CD14-positive monocyte (primary cell): ENCODE results near the gene IRF8. TPM values are rescaled to one million over a fixed set of nuclear protein-coding genes. Genes with fewer than 3 reads are reported as not detected.
A peak's percentile ranks its signal among the peaks of the same experiment; 100 is the strongest.

Experiments
- DNase-seq, 3 donors: peaks; one replicate each; pipeline ENCODE4 v3.0.0-alpha.2; 2011 to 2022
- H2AFZ ChIP-seq: 2 replicates; pipeline ENCODE4 v1.6.0; 2012; ENCODE audit warnings: mild to moderate bottlenecking, low read depth, low read length, inconsistent platforms; ENCODE audit not compliant: insufficient read depth, poor library complexity, severe bottlenecking
- H3K27ac ChIP-seq, 2 donors: 1 replicate in 1 of 2; 2 replicates in 1 of 2; pipeline ENCODE4 v1.5.1; 2012 to 2013; ENCODE audit warnings: low read length in 2 of 2, control low read depth in 1 of 2, inconsistent platforms in 1 of 2, low read depth in 1 of 2, mild to moderate bottlenecking in 1 of 2
- H3K27me3 ChIP-seq, 2 donors: one replicate each; pipeline versions ENCODE4 v1.6.0 to v1.6.1; 2011 to 2013; ENCODE audit warnings: low read length in 2 of 2; ENCODE audit not compliant: control insufficient read depth in 2 of 2, insufficient read depth in 2 of 2
- H3K36me3 ChIP-seq, 2 donors: replicated peaks in 1 of 2; 1 replicate in 1 of 2; 2 replicates in 1 of 2; pipeline versions ENCODE4 v1.5.1 to v1.6.1; 2012 to 2013; ENCODE audit warnings: low read length in 2 of 2, control low read depth in 1 of 2, inconsistent platforms in 1 of 2, mild to moderate bottlenecking in 1 of 2; ENCODE audit not compliant: insufficient read depth in 2 of 2, control insufficient read depth in 1 of 2
- H3K4me1 ChIP-seq, 2 donors: 1 replicate in 1 of 2; 2 replicates in 1 of 2; pipeline versions ENCODE4 v1.5.1 to v1.6.1; 2012 to 2013; ENCODE audit warnings: low read length in 2 of 2, control low read depth in 1 of 2, inconsistent platforms in 1 of 2, mild to moderate bottlenecking in 1 of 2, moderate library complexity in 1 of 2; ENCODE audit not compliant: insufficient read depth in 2 of 2, control insufficient read depth in 1 of 2
- H3K4me2 ChIP-seq: replicated peaks from 2 replicates; pipeline ENCODE3; 2012; ENCODE audit warnings: low read length, moderate library complexity, mild to moderate bottlenecking; ENCODE audit not compliant: poor library complexity, severe bottlenecking; ENCODE audit errors: extremely low read depth
- H3K4me3 ChIP-seq, 3 experiments: fragments of 200-600 bp in 1 of 3; sonication (generic) in 1 of 3; replicated peaks in 1 of 3; 1 replicate in 2 of 3; 2 replicates in 1 of 3; pipeline ENCODE4 v1.5.1; 2011 to 2013; ENCODE audit warnings: low read length in 3 of 3, mild to moderate bottlenecking in 3 of 3, control low read depth in 2 of 3, low read depth in 2 of 3, inconsistent platforms in 1 of 3, moderate library complexity in 1 of 3
- H3K79me2 ChIP-seq: 2 replicates; pipeline ENCODE4 v1.6.0; 2012; ENCODE audit warnings: mild to moderate bottlenecking, control low read depth, inconsistent platforms, low read length, moderate library complexity; ENCODE audit not compliant: insufficient read depth
- H3K9ac ChIP-seq: 2 replicates; pipeline ENCODE4 v1.6.0; 2017; ENCODE audit warnings: low read length, mild to moderate bottlenecking; ENCODE audit not compliant: insufficient read depth, poor library complexity, severe bottlenecking
- H3K9me3 ChIP-seq, 2 donors: replicated peaks in 1 of 2; 1 replicate in 1 of 2; 2 replicates in 1 of 2; pipeline versions ENCODE4 v1.5.1 to v1.6.1; 2012 to 2013; ENCODE audit warnings: low read length in 2 of 2, control low read depth in 1 of 2; ENCODE audit not compliant: control insufficient read depth in 1 of 2, insufficient read depth in 1 of 2
- H4K20me1 ChIP-seq: 2 replicates; pipeline ENCODE4 v1.6.0; 2012; ENCODE audit warnings: mild to moderate bottlenecking, low read length, control low read depth, moderate library complexity; ENCODE audit not compliant: insufficient read depth
- H3K27ac Mint-ChIP-seq, 7 donors: one replicate each; pipeline ENCODE4 v1.8.0; 2020; ENCODE audit warnings: mild to moderate bottlenecking in 7 of 7, mixed read lengths in 7 of 7, moderate library complexity in 6 of 7, inconsistent platforms in 2 of 7
- H3K27me3 Mint-ChIP-seq, 3 donors: one replicate each; pipeline ENCODE4 v1.8.0; 2021 to 2022; ENCODE audit warnings: low read depth in 3 of 3, mild to moderate bottlenecking in 3 of 3, mixed read lengths in 3 of 3, moderate library complexity in 3 of 3, inconsistent platforms in 1 of 3
- H3K36me3 Mint-ChIP-seq, 2 donors: one replicate each; pipeline ENCODE4 v1.8.0; 2020; ENCODE audit warnings: mixed read lengths in 2 of 2, inconsistent platforms in 1 of 2, mild to moderate bottlenecking in 1 of 2
- H3K4me1 Mint-ChIP-seq: one replicate; pipeline ENCODE4 v1.8.0; 2020; ENCODE audit warnings: mild to moderate bottlenecking, mixed read lengths
- H3K4me3 Mint-ChIP-seq, 2 donors: one replicate each; pipeline ENCODE4 v1.8.0; 2020; ENCODE audit warnings: mild to moderate bottlenecking in 2 of 2, mixed read lengths in 2 of 2, moderate library complexity in 1 of 2
- H3K9me3 Mint-ChIP-seq, 7 donors: one replicate each; pipeline ENCODE4 v1.8.0; 2020 to 2022; ENCODE audit warnings: mixed read lengths in 7 of 7, mild to moderate bottlenecking in 6 of 7, moderate library complexity in 6 of 7, inconsistent platforms in 2 of 7
- CTCF ChIP-seq: fragments of 200-600 bp; IDR thresholded peaks from one replicate; pipeline ENCODE4 v1.8.0; 2022; ENCODE audit warnings: antibody characterized with exemption, mild to moderate bottlenecking
- WGBS: methylation state at CpG from one replicate; pipeline ENCODE4 v1.1.5; 2013; ENCODE audit warnings: missing lambda C conversion rate; ENCODE audit not compliant: insufficient coverage; 5-methylcytosine and 5-hydroxymethylcytosine counted together
- intact Hi-C, 2 donors: fragments of 100-400 bp; cut with micrococcal nuclease; formaldehyde crosslinking; loops; one replicate each; pipeline versions ENCODE4 v1.15.0 to v1.15.1; 2023
- polyA plus RNA-seq, 3 donors: library from polyadenylated mRNA; depleted of rRNA in 1 of 3; unstranded in 2 of 3; stranded (reverse) in 1 of 3; fragments of 300-500 nt in 2 of 3; fragments of >200 nt in 1 of 3; fragmentation: Illumina TruSeq in 2 of 3; gene quantifications; 1 replicate in 2 of 3; 2 replicates in 1 of 3; pipeline ENCODE4 v1.2.3, GENCODE V29; 2012 to 2021

IRF8 gene
- polyA plus RNA-seq, 3 donors = 157 to 187 (median 184) TPM

- H2AFZ ChIP-seq = peak overlapping the region; percentile 52
- H3K79me2 ChIP-seq = peaks cover 82% of the 10 kb centered on the region
- peak in 2 of 3 donors; percentile 64 to 68 for DNase-seq
- intact Hi-C loops = loop anchor here (1.0 to 10.0 kb wide), 6 partner anchors 9 to 117 kb away; no protein-coding TSS in a partner anchor
- 15% methylated on average over 12 of the region's 17 CpGs for WGBS
- no peaks in the 10 kb centered on the region for H3K9me3 ChIP-seq
- Mint-ChIP-seq H3K9me3 (no peaks in the 10 kb centered on the region), H3K4me3 (peak overlapping the region; percentile 91 to 96), H3K27ac (peak overlapping the region; percentile 92 to 97 (median 95)), H3K36me3 (peaks cover 41 to 45% of the 10 kb centered on the region in 2 donors), H3K27me3 (no peaks in the 10 kb centered on the region), H3K4me1 (peaks cover 70% of the 10 kb centered on the region)
- no peak for TF ChIP-seq CTCF
- H3K36me3 ChIP-seq = peaks cover 18 to 28% of the 10 kb centered on the region in 2 donors
- H3K9ac ChIP-seq = peak overlapping the region; percentile 79
- peak overlapping the region; percentile 96 for H3K4me2 ChIP-seq
- peak overlapping the region; percentile 82 to 89 for H3K27ac ChIP-seq
- H3K4me1 ChIP-seq = peaks cover 65 to 73% of the 10 kb centered on the region in 2 donors
- H3K4me3 ChIP-seq = peak overlapping the region; percentile 72 to 98 (median 97)
- no peaks in the 10 kb centered on the region for H3K27me3 ChIP-seq
- peaks cover 57% of the 10 kb centered on the region for H4K20me1 ChIP-seq
Measured at GRCh38 chr16:85900027-85900792, 1.2 kb downstream of the IRF8 start.

GRCh38 chr16:85901110-85901509, 2.1 kb downstream of the IRF8 start:
- Mint-ChIP-seq H3K4me1 (peaks cover 79% of the 10 kb centered on the region), H3K9me3 (no peaks in the 10 kb centered on the region), H3K4me3 (peak overlapping the region; percentile 91 to 96), H3K36me3 (peaks cover 49 to 54% of the 10 kb centered on the region in 2 donors), H3K27me3 (no peaks in the 10 kb centered on the region), H3K27ac (peak overlapping the region; percentile 92 to 97 (median 95))
- Histone ChIP-seq H3K79me2 (peaks cover 91% of the 10 kb centered on the region), H3K9me3 (no peaks in the 10 kb centered on the region), H3K27me3 (no peaks in the 10 kb centered on the region), H3K4me2 (peak overlapping the region; percentile 96), H3K9ac (peak overlapping the region; percentile 79), H3K36me3 (peaks cover 27 to 37% of the 10 kb centered on the region in 2 donors), H3K27ac (peak overlapping the region; percentile 51 to 89), H2AFZ (no peak overlapping the region), H4K20me1 (peaks cover 60% of the 10 kb centered on the region), H3K4me3 (peak overlapping the region; percentile 72 to 98 (median 97)), H3K4me1 (peaks cover 74 to 82% of the 10 kb centered on the region in 2 donors)
- WGBS = 77% methylated on average over 4 of the region's 4 CpGs
- no peak for DNase-seq
- TF ChIP-seq CTCF = no peak
- intact Hi-C loops = loop anchor here (5.0 to 10.0 kb wide), 5 partner anchors 46 to 116 kb away; no protein-coding TSS in a partner anchor
